GM12878 (cell line): Measurements from ENCODE around the gene SAYSD1. TPM values are rescaled to one million over a fixed set of nuclear protein-coding genes. Genes with fewer than 3 reads are reported as not detected.
A peak's percentile ranks its signal among the peaks of the same experiment; 100 is the strongest.

Experiments
- ASH2L ChIP-seq: fragments of 300-600, 200-600 bp; sonication (generic); IDR thresholded peaks from 2 replicates; pipeline ENCODE4 v1.6.1; 2017; ENCODE audit warnings: low read depth, mild to moderate bottlenecking, borderline replicate concordance
- ATF7 ChIP-seq: fragments of 450-650 bp; IDR thresholded peaks from 2 replicates; pipeline ENCODE4 v1.6.1; 2016; ENCODE audit warnings: low read depth, mild to moderate bottlenecking
- DPF2 ChIP-seq: fragments of 450-650 bp; IDR thresholded peaks from 2 replicates; pipeline ENCODE4 v1.6.1; 2017; ENCODE audit warnings: mild to moderate bottlenecking
- E2F4 ChIP-seq: IDR thresholded peaks from 2 replicates; pipeline ENCODE4 v1.6.1; 2012; ENCODE audit warnings: low read depth, low read length, improper control_type of control experiment
- E2F8 ChIP-seq: fragments of 450-650 bp; IDR thresholded peaks from 2 replicates; pipeline ENCODE4 v1.6.1; 2018; ENCODE audit warnings: mild to moderate bottlenecking, low read depth, moderate library complexity; ENCODE audit not compliant: partially characterized antibody
- HDGF ChIP-seq: fragments of 450-650 bp; IDR thresholded peaks from 2 replicates; pipeline ENCODE4 v1.6.1; 2016; ENCODE audit warnings: antibody characterized with exemption
- MEF2A ChIP-seq: IDR thresholded peaks from 2 replicates; pipeline ENCODE4 v1.6.1; 2011; ENCODE audit warnings: low read depth, mild to moderate bottlenecking, low read length, moderate library complexity; ENCODE audit not compliant: insufficient read depth
- NKRF ChIP-seq: fragments of 450-650 bp; conservative IDR thresholded peaks from 2 replicates; pipeline ENCODE4 v1.6.1; 2017; ENCODE audit warnings: mild to moderate bottlenecking, moderate library complexity
- PAX5 ChIP-seq: IDR thresholded peaks from 2 replicates; pipeline ENCODE4 v1.6.1; 2011; ENCODE audit warnings: low read depth, low read length, borderline replicate concordance
- PKNOX1 ChIP-seq: fragments of 450-650 bp; IDR thresholded peaks from 2 replicates; pipeline ENCODE4 v1.6.1; 2016; ENCODE audit warnings: mild to moderate bottlenecking
- RCOR1 ChIP-seq: conservative IDR thresholded peaks from 2 replicates; pipeline ENCODE4 v1.6.1; 2012; ENCODE audit warnings: low read depth, low read length, improper control_type of control experiment
- SMAD1 ChIP-seq: fragments of 450-650 bp; IDR thresholded peaks from 2 replicates; pipeline ENCODE4 v1.6.1; 2018; ENCODE audit warnings: mild to moderate bottlenecking, low read depth; ENCODE audit not compliant: partially characterized antibody
- SRF ChIP-seq, 2 experiments: IDR thresholded peaks; 2 replicates each; pipeline ENCODE4 v1.6.1; 2011; ENCODE audit warnings: low read depth in 2 of 2, low read length in 2 of 2, mild to moderate bottlenecking in 1 of 2, moderate library complexity in 1 of 2
- USF1 ChIP-seq: IDR thresholded peaks from 2 replicates; pipeline ENCODE4 v1.6.1; 2011; ENCODE audit warnings: borderline replicate concordance, low read depth, mild to moderate bottlenecking, moderate library complexity, mixed read lengths, low read length; ENCODE audit not compliant: insufficient read depth; ENCODE audit errors: extremely low read length
- ZBTB40 ChIP-seq: fragments of 450-650 bp; IDR thresholded peaks from 2 replicates; pipeline ENCODE4 v1.6.1; 2016; ENCODE audit warnings: mild to moderate bottlenecking, moderate library complexity, borderline replicate concordance
- ZNF24 ChIP-seq: fragments of 450-650 bp; IDR thresholded peaks from 2 replicates; pipeline ENCODE4 v1.6.1; 2017; ENCODE audit warnings: antibody characterized with exemption, mild to moderate bottlenecking
- polyA plus RNA-seq, 11 experiments: library from polyadenylated mRNA; depleted of rRNA in 4 of 11; unstranded in 6 of 11; stranded (reverse) in 5 of 11; fragments of >200 nt; fragmentation: Nextera tagmentation in 4 of 11; fragmentation: Illumina TruSeq in 1 of 11; extraction: Ambion mirVana in 4 of 11; extraction: Trizol in 1 of 11; gene quantifications; 1 replicate in 1 of 11; 2 replicates in 10 of 11; pipeline versions ENCODE4 v1.2.1 to v1.2.3, GENCODE V29; 2011 to 2016; ENCODE audit warnings: inconsistent platforms in 2 of 11, missing spikeins in 2 of 11, low read depth in 1 of 11
- total RNA-seq, 4 experiments: library from RNA; depleted of rRNA in 3 of 4; stranded (reverse); fragments of >200 nt in 3 of 4; fragmentation: Illumina TruSeq in 1 of 4; extraction: Trizol in 1 of 4; gene quantifications; 2 replicates each; pipeline versions ENCODE4 v1.2.1 to v1.2.3, GENCODE V29; 2013 to 2021

The SAYSD1 gene
- total and polyA plus RNA-seq, 10 of the 15 experiments (the other 5 are each of a cell fraction or from before 2014, with no cell fraction given), result 1.5 to 7.3 (median 6.4) TPM

- peak; percentile 54; the same call in 1 of the 2 replicates for TF ChIP-seq PKNOX1
- TF ChIP-seq USF1, result no peak
- peak; percentile 46; the same call in 1 of the 2 replicates for TF ChIP-seq PAX5
- no peak for TF ChIP-seq NKRF
- no peak for TF ChIP-seq E2F8
- no peak for TF ChIP-seq ASH2L
- no peak for TF ChIP-seq RCOR1
- no peak for TF ChIP-seq ZBTB40
- TF ChIP-seq MEF2A, result no peak
- TF ChIP-seq HDGF, result no peak
- TF ChIP-seq SRF (IDR thresholded peaks at IDR 0.05; ENCODE audit: low read depth in 2 of 2, low read length in 2 of 2), result no peak
- TF ChIP-seq SMAD1, result no peak
- peak; percentile 17; the same call in 1 of the 2 replicates for TF ChIP-seq ATF7
- no peak for TF ChIP-seq E2F4
- no peak for TF ChIP-seq ZNF24
- no peak for TF ChIP-seq DPF2
Measured at GRCh38 chr6:39086294-39086693, 28.7 kb downstream of the SAYSD1 start (continued).
